Measurements from ENCODE around the gene BAIAP2. TPM values are rescaled to one million over a fixed set of nuclear protein-coding genes. Genes with fewer than 3 reads are reported as not detected.

Gene BAIAP2
- total and polyA plus RNA-seq, 2 of the 13 experiments (the other 11 are each of a cell fraction or from before 2014, with no cell fraction given), result 22.5 to 24.0 TPM

- peak; percentile 25 for TF ChIP-seq TEAD3 (CRISPR knock-in tag; optimal IDR thresholded peaks at IDR 0.05; ENCODE audit: borderline replicate concordance)
- TF ChIP-seq ZNF124 (CRISPR knock-in tag; IDR thresholded peaks at IDR 0.05), result 0 out of 2 replicates have a peak, but pooled peaks have one; percentile 69
- no peak for TF ChIP-seq SNAPC4 (CRISPR knock-in tag; IDR thresholded peaks at IDR 0.05)
- no peak for TF ChIP-seq BRF2 (CRISPR knock-in tag; IDR thresholded peaks at IDR 0.05)
- 0 out of 2 replicates have a peak, but pooled peaks have one; percentile 51 for TF ChIP-seq ZNF800 (CRISPR knock-in tag; IDR thresholded peaks at IDR 0.05)
- no peak for TF ChIP-seq HDAC6 (IDR thresholded peaks at IDR 0.05; ENCODE audit: low read depth, low read length)
- TF ChIP-seq ZNF225 (CRISPR knock-in tag; IDR thresholded peaks at IDR 0.05), result peak; percentile 73; the same call in 1 of the 2 replicates
- no peak for TF ChIP-seq PRDM4 (CRISPR knock-in tag; IDR thresholded peaks at IDR 0.05; ENCODE audit: borderline replicate concordance)
- TF ChIP-seq KDM3A (CRISPR knock-in tag; IDR thresholded peaks at IDR 0.05; ENCODE audit: low read depth), result peak; percentile 17; the same call in 1 of the 2 replicates
- TF ChIP-seq THAP11 (CRISPR knock-in tag; IDR thresholded peaks at IDR 0.05), result 0 out of 2 replicates have a peak, but pooled peaks have one; percentile 38
- TF ChIP-seq ZNF256 (CRISPR knock-in tag; conservative IDR thresholded peaks at IDR 0.05), result no peak
- no peak for TF ChIP-seq ZNF597 (CRISPR knock-in tag; IDR thresholded peaks at IDR 0.05)
- TF ChIP-seq MYPOP (CRISPR knock-in tag; IDR thresholded peaks at IDR 0.05), result no peak
- peak; percentile 96 for TF ChIP-seq SMC3 (IDR thresholded peaks at IDR 0.05; ENCODE audit: low read length)
- no peak for TF ChIP-seq ZNF776 (CRISPR knock-in tag; IDR thresholded peaks at IDR 0.05)
Observed at GRCh38 chr17:81142301-81143199, 107.6 kb downstream of the BAIAP2 start (continued).
